Eye (tissue), 1 donor: ENCODE data around the gene KCNH8.

ENCODE experiments used
- DNase-seq: peaks from one replicate; pipeline ENCODE4 v3.0.0-alpha.2; 2015

The KCNH8 gene

GRCh38 chr3:19506171-19506570 is 357.9 kb downstream of the KCNH8 start:
- DNase-seq, result no peak

- DNase-seq, result no peak
These were observed 374.0 kb downstream of the KCNH8 start for GRCh38 chr3:19522305-19522704.

DNA sequence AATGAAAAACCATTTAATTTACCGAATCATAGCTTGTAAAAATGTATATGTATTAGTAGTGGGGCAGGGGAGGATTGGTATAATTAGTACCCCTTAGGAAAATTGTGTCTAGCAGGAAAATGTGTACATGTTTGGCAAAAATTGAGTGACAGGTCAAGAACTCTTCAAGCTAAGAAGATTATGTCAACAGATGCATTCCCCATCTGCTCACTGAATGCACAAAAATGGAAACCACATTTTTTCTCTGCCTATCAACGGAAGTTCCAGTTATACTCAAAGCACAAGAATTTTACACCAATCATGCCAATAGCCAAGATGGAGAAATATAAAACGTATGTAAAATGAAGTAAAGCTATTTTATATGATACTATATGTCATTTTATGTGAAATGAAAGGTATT is 377.8 kb downstream of the KCNH8 start:
- no peak for DNase-seq

DNA sequence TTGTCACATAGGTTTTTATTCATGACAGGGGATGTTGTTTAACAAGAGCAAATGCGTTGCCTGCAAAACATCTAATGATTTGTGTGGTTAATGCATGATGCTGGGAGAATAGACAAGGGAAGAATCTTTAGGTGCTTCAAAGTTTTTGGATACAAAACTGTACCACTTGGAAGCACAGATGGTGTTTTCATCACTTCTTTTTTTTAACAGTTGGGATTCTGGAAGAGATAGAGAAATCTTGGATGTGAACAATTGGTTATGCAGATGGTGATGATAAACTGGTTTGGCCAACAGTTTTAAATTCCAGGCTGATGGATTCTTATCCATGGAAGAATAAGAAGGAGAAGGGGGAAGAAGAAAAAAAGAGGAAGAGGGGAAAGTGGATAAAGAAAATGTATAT is 379.4 kb downstream of the KCNH8 start:
- no peak for DNase-seq

DNA sequence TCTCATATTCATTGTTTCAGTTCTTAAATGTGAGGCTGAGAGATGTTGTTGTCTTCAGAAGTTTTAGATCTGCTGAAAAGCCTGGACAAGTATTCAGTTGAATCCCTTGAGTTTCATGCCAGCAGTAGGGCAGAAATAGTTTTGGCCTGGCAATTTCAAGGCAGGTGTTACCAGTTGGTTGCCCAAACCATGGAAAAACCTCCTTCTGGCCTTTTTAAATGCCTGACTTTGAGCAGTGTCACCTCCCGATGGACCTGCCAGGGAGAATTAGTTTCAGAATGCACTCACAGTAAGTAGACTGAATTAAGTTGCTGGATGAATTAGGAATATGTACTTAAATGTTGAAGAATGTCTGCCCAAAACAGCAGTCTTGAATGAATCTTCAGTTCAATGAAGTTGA is 383.1 kb downstream of the KCNH8 start:
- DNase-seq, result no peak

DNA sequence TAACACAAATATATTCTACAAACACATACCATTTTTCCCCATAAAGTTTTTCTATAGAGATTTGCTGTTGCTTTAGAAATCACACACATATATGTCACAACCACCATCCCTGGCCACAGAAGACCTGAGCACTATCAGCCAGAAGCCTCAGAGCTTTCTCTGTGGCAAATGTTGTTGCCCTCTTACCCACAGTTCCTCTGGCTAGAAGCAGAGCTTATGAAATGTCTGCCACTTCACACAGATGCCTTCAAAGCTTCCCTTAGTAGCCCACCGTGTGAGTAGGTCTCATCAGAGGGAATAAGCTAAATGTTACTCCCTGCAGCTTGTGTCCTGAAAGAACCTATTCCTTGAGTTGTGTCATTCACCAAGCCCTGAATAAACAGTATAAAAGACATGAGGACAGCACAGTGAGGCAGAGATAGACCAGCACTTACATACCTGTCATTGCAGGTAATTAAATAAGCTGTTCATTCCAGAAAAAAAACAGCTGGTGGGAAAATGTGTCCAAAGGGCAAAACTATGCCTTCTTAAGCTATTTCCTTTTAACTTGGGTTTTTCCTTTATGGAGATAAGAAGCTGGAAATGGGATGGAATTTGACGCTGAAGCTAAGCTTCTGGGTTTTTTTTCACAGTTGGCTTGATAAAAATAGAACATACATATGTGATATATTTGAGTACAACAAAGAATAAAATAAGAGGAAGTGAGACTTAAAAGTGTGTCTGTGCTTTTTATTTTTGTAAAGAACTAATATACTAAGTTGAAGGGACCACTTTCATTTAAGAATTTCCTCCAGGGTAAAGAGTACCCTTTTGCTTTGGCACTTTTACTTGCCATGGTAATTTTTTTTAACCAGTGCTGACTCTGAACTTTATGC is 391.4 kb downstream of the KCNH8 start:
- DNase-seq, result no peak

GRCh38 chr3:19540464-19540863 is 392.2 kb downstream of the KCNH8 start:
- no peak for DNase-seq

DNA sequence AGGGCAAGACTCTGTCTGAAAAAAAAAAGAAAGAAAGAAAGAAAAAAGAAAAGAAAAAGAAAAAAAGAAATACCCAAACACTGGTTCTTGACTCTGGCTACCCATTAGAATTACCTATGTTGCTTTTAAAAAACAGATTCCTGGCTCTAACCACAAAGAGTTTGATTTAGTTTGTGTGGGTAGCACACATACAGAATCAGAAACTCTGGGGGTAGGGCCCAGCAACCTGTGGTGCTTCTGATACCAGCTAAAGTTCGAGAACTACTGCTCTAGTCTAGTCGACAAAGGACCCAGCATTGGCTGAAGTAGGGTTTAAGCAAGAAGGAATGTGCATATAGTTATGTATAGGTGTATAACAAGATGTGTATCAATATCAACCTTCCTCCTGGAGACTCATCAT is 393.0 kb downstream of the KCNH8 start:
- no peak for DNase-seq

DNA sequence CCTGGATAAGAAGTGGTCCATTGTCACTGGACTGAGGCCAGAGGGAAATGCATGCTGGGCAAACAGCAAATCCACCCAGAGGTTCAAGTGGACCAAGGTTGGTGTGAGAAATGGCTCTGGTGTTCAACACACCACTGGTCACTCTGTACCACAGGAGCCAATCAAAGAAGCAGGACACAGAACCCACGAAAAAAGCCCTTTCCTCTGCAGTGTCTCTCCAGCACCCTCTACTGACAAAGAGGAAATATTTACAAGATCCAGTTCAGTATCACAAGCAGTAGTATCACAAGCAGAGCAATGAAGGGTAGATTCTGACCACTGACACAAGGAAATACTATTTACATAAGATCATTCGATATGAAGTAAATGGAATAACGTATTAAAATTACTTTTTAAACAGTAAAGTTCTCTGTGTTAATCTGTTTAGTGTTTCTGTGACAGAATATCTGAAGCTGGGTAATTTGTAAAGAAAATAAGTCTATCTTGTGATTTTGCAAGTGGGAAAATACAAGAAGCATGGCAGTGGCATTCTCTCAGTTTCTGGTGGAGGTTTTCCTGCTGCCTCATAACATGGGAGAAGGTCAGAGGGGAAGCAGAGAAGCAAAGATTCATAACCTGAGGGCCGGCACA is 395.0 kb downstream of the KCNH8 start:
- peak; percentile 38 for DNase-seq

- no peak for DNase-seq
These were observed 399.6 kb downstream of the KCNH8 start for GRCh38 chr3:19547665-19548464.

DNA sequence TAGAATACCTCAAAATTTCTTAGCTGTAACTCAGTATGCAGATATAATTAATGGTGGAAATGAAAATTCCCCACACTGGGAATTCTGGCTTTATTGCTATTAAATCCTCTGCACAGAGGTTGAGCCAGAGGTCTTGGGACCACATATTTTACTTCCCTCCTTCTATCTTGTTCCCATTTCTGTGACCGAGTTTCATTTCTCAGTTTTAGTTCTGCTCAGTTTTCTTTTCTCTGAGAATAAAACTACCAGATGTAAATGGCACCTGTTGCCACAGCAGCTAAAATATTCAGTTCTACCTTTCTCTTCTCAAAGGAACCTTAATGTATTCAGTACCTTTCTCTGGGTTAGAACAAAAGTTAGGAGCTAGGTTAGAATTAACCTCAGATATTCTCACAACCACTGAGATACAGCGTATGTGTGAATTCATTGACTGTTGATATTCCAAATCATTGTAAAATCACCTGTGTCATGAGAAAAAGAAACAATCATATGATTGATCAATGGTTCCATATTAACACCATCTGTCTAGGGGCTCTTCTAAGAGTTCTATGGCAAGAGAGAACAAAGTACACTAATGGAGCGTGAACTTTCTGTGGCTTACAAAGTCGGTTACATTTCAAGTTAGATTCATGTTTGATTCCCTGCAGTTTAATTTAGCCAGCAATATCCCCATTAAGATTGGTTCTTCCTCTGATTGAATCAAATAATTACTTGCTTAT is 411.6 kb downstream of the KCNH8 start:
- DNase-seq, result no peak

GRCh38 chr3:19573644-19574043 is 425.3 kb downstream of the KCNH8 start:
- no peak for DNase-seq

DNA sequence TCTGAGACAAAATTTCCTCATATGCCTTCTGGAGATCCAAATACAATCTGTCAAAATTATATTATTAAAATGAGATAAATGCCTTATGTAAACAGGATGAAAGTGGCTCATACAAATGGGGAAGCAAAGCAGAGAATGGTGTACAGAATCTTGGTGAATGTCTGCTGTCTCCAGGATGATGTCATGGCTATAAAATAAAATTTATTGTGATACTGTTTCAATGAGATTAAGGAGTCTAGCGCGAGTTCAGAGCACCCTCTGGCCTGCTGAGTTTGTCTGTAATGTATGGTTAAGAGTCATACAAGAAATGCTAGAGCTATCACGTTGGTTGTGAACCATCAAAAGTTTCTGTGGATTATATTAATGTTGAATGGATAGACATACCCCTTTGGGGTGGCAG is 426.0 kb downstream of the KCNH8 start:
- DNase-seq, result no peak

GRCh38 chr3:19576343-19576742 is 428.0 kb downstream of the KCNH8 start:
- DNase-seq, result no peak
